Endometrium (tissue), 2 donors: Measurements from ENCODE around the gene ZIC1.

Experiments used
- FAIRE-seq: peaks from 2 replicates; lab custom pipeline; 2012; peaks lifted over from hg19 to GRCh38; lab: Jason Lieb, UNC
- donor health status: control.
- donor health status: control.

Gene ZIC1

GRCh38 chr3:147410116-147410525, 956 bp downstream of the ZIC1 start:
- no peak for FAIRE-seq

GRCh38 chr3:147410526-147411237, 1.5 kb downstream of the ZIC1 start:
- FAIRE-seq, result no peak

GRCh38 chr3:147411238-147411814, 2.2 kb downstream of the ZIC1 start:
- FAIRE-seq, result no peak

GRCh38 chr3:147411815-147412241, 2.7 kb downstream of the ZIC1 start:
- no peak for FAIRE-seq

- no peak for FAIRE-seq
Observed at GRCh38 chr3:147412261-147412916, 3.2 kb downstream of the ZIC1 start.

GRCh38 chr3:147412917-147413685, 3.9 kb downstream of the ZIC1 start:
- FAIRE-seq, result no peak

- no peak for FAIRE-seq
Observed at GRCh38 chr3:147413686-147414389, 4.7 kb downstream of the ZIC1 start.

- FAIRE-seq, result no peak
Observed at GRCh38 chr3:147414390-147415138, 5.4 kb downstream of the ZIC1 start.

- FAIRE-seq, result no peak
Observed at GRCh38 chr3:147415286-147415685, 6.1 kb downstream of the ZIC1 start.

- no peak for FAIRE-seq
Observed at GRCh38 chr3:147415874-147416273, 6.7 kb downstream of the ZIC1 start.

GRCh38 chr3:147416931-147417330, 7.8 kb downstream of the ZIC1 start:
- FAIRE-seq, result no peak

GRCh38 chr3:147417551-147418295, 8.6 kb downstream of the ZIC1 start:
- FAIRE-seq, result no peak

GRCh38 chr3:147418371-147418781, 9.2 kb downstream of the ZIC1 start:
- FAIRE-seq, result no peak

GRCh38 chr3:147418808-147419701, 9.9 kb downstream of the ZIC1 start:
- no peak for FAIRE-seq

- no peak for FAIRE-seq
Observed at GRCh38 chr3:147419781-147420224, 10.6 kb downstream of the ZIC1 start.

- no peak for FAIRE-seq
Observed at GRCh38 chr3:147420353-147421183, 11.4 kb downstream of the ZIC1 start.

GRCh38 chr3:147421184-147421912, 12.2 kb downstream of the ZIC1 start:
- no peak for FAIRE-seq

- no peak for FAIRE-seq
Observed at GRCh38 chr3:147422196-147422595, 13.0 kb downstream of the ZIC1 start.
